Measurements from ENCODE around the gene CHD5.

Gene CHD5

GRCh38 chr1:6124746-6125365 is 55.3 kb downstream of the CHD5 start:
- Histone ChIP-seq H3K4ac (ENCODE audit: low read depth, low read length) (no peak overlapping the region), H3K23ac (ENCODE audit: low read length) (no peak overlapping the region), H3K9ac (ENCODE audit: low read length) (no peak overlapping the region), H3K79me1 (ENCODE audit: low read length) (no peaks in the 10 kb centered on the region), H3K9me3 (ENCODE audit: insufficient read depth, low read depth, low read length) (peaks cover 5% of the 10 kb centered on the region), H3K27me3 (ENCODE audit: insufficient read depth, low read length) (no peaks in the 10 kb centered on the region), H3K79me2 (ENCODE audit: control insufficient read depth, insufficient read depth, low read length, poor library complexity) (no peaks in the 10 kb centered on the region), H3K4me1 (ENCODE audit: control insufficient read depth in 1 of 2, insufficient read depth in 2 of 2, low read length in 2 of 2) (no peaks in the 10 kb centered on the region), H3K18ac (ENCODE audit: low read length) (no peak overlapping the region), H3K36me3 (ENCODE audit: control insufficient read depth in 1 of 2, insufficient read depth in 2 of 2, low read length in 2 of 2) (no peaks in the 10 kb centered on the region), H2BK120ac (ENCODE audit: insufficient read depth, low read length, poor library complexity) (no peak overlapping the region), H3K4me2 (ENCODE audit: low read length) (no peak overlapping the region), H2BK5ac (ENCODE audit: low read depth, low read length, poor library complexity) (no peak overlapping the region), H2AFZ (ENCODE audit: insufficient read depth, low read length, poor library complexity) (no peak overlapping the region), H3K27ac (ENCODE audit: low read depth, low read length) (no peak overlapping the region), H3K4me3 (ENCODE audit: low read depth, low read length) (no peak overlapping the region), H4K91ac (ENCODE audit: low read depth, low read length) (no peak overlapping the region), H3K14ac (ENCODE audit: low read length) (no peak overlapping the region), H4K8ac (ENCODE audit: low read depth, low read length) (no peak overlapping the region), H2BK12ac (ENCODE audit: low read length) (no peak overlapping the region), H2AK5ac (ENCODE audit: low read length) (no peak overlapping the region), H4K12ac (ENCODE audit: low read depth, low read length) (no peak overlapping the region)
- no CpG with 5 or more reads among the region's 21 CpGs for WGBS (ENCODE audit: extremely low coverage, insufficient coverage, insufficient read length)
- no peak for DNase-seq

DNA sequence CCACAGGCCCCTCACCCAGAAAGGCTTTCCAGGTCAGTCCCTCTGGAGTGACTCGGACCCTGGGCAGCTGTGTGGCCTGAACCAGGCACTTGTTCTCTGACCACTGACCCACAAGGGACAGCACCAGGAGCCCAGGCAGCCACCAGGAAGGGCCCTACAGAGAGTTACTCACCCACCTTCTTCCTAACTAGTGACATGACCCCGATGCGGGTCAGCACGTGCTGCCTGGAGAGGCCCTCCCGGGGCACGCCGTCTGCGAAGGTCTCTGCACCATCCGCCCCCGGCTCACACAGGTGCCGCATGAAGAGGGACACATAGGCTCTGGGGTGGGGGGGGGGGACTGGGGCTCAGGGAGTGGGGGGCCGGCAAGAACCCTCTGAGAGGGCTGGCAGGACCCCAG is 55.8 kb downstream of the CHD5 start:
- Histone ChIP-seq H3K27ac (ENCODE audit: low read depth, low read length) (no peak overlapping the region), H3K4me1 (ENCODE audit: control insufficient read depth in 1 of 2, insufficient read depth in 2 of 2, low read length in 2 of 2) (no peaks in the 10 kb centered on the region), H3K23ac (ENCODE audit: low read length) (no peak overlapping the region), H4K91ac (ENCODE audit: low read depth, low read length) (no peak overlapping the region), H4K8ac (ENCODE audit: low read depth, low read length) (no peak overlapping the region), H2BK12ac (ENCODE audit: low read length) (no peak overlapping the region), H3K4ac (ENCODE audit: low read depth, low read length) (no peak overlapping the region), H3K27me3 (ENCODE audit: insufficient read depth, low read length) (no peaks in the 10 kb centered on the region), H3K79me1 (ENCODE audit: low read length) (no peaks in the 10 kb centered on the region), H2BK5ac (ENCODE audit: low read depth, low read length, poor library complexity) (no peak overlapping the region), H3K18ac (ENCODE audit: low read length) (no peak overlapping the region), H3K79me2 (ENCODE audit: control insufficient read depth, insufficient read depth, low read length, poor library complexity) (no peaks in the 10 kb centered on the region), H3K9ac (ENCODE audit: low read length) (no peak overlapping the region), H2AFZ (ENCODE audit: insufficient read depth, low read length, poor library complexity) (no peak overlapping the region), H3K4me2 (ENCODE audit: low read length) (no peak overlapping the region), H3K4me3 (ENCODE audit: low read depth, low read length) (no peak overlapping the region), H2AK5ac (ENCODE audit: low read length) (no peak overlapping the region), H4K12ac (ENCODE audit: low read depth, low read length) (no peak overlapping the region), H3K9me3 (ENCODE audit: insufficient read depth, low read depth, low read length) (peaks cover 5% of the 10 kb centered on the region), H3K14ac (ENCODE audit: low read length) (no peak overlapping the region), H2BK120ac (ENCODE audit: insufficient read depth, low read length, poor library complexity) (no peak overlapping the region), H3K36me3 (ENCODE audit: control insufficient read depth in 1 of 2, insufficient read depth in 2 of 2, low read length in 2 of 2) (no peaks in the 10 kb centered on the region)
- no CpG with 5 or more reads among the region's 12 CpGs for WGBS (ENCODE audit: extremely low coverage, insufficient coverage, insufficient read length)
- no peak for DNase-seq

DNA sequence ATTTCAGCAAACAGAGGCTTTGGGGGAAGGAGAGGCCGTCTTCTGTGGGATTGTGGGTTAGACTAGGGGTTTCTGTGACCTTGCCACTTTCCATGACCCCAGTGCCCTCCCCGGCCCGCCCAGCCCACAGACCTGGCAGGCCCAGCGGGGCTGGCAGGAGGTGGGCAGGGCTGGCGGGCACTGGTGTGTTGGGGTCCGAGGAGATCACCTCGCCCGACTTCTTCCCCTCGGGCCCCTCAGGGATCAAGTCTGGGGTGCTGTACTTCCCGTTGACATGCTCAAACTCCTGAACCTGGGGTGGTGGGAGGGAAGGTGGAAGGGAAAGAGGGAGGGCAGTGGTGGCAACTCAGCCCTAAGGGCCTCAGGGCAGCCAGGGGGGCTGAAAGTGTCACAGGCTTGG is 56.3 kb downstream of the CHD5 start:
- H3K18ac ChIP-seq (ENCODE audit: low read length): no peak overlapping the region
- no peaks in the 10 kb centered on the region for H3K36me3 ChIP-seq (ENCODE audit: control insufficient read depth in 1 of 2, insufficient read depth in 2 of 2, low read length in 2 of 2)
- H3K27me3 ChIP-seq (ENCODE audit: insufficient read depth, low read length): no peaks in the 10 kb centered on the region
- H4K8ac ChIP-seq (ENCODE audit: low read depth, low read length): no peak overlapping the region
- no peak overlapping the region for H2BK120ac ChIP-seq (ENCODE audit: insufficient read depth, low read length, poor library complexity)
- H3K9ac ChIP-seq (ENCODE audit: low read length): no peak overlapping the region
- H3K4ac ChIP-seq (ENCODE audit: low read depth, low read length): no peak overlapping the region
- no peaks in the 10 kb centered on the region for H3K79me2 ChIP-seq (ENCODE audit: control insufficient read depth, insufficient read depth, low read length, poor library complexity)
- H3K79me1 ChIP-seq (ENCODE audit: low read length): no peaks in the 10 kb centered on the region
- H3K9me3 ChIP-seq (ENCODE audit: insufficient read depth, low read depth, low read length): peaks cover 5% of the 10 kb centered on the region
- no peak overlapping the region for H3K23ac ChIP-seq (ENCODE audit: low read length)
- H3K4me3 ChIP-seq (ENCODE audit: low read depth, low read length): no peak overlapping the region
- no peak overlapping the region for H3K4me2 ChIP-seq (ENCODE audit: low read length)
- no peak overlapping the region for H2AFZ ChIP-seq (ENCODE audit: insufficient read depth, low read length, poor library complexity)
- no CpG with 5 or more reads among the region's 10 CpGs for WGBS (ENCODE audit: extremely low coverage, insufficient coverage, insufficient read length)
- DNase-seq: no peak
- H4K12ac ChIP-seq (ENCODE audit: low read depth, low read length): no peak overlapping the region
- no peak overlapping the region for H2BK12ac ChIP-seq (ENCODE audit: low read length)
- H3K14ac ChIP-seq (ENCODE audit: low read length): no peak overlapping the region
- no peak overlapping the region for H2AK5ac ChIP-seq (ENCODE audit: low read length)
- no peak overlapping the region for H4K91ac ChIP-seq (ENCODE audit: low read depth, low read length)
- no peaks in the 10 kb centered on the region for H3K4me1 ChIP-seq (ENCODE audit: control insufficient read depth in 1 of 2, insufficient read depth in 2 of 2, low read length in 2 of 2)
- H3K27ac ChIP-seq (ENCODE audit: low read depth, low read length): no peak overlapping the region
- no peak overlapping the region for H2BK5ac ChIP-seq (ENCODE audit: low read depth, low read length, poor library complexity)

- Histone ChIP-seq H2BK5ac (ENCODE audit: low read depth, low read length, poor library complexity) (no peak overlapping the region), H3K9me3 (ENCODE audit: insufficient read depth, low read depth, low read length) (peaks cover 5% of the 10 kb centered on the region), H3K4ac (ENCODE audit: low read depth, low read length) (no peak overlapping the region), H2AFZ (ENCODE audit: insufficient read depth, low read length, poor library complexity) (no peak overlapping the region), H3K23ac (ENCODE audit: low read length) (no peak overlapping the region), H2BK120ac (ENCODE audit: insufficient read depth, low read length, poor library complexity) (no peak overlapping the region), H4K12ac (ENCODE audit: low read depth, low read length) (no peak overlapping the region), H3K4me3 (ENCODE audit: low read depth, low read length) (no peak overlapping the region), H3K27me3 (ENCODE audit: insufficient read depth, low read length) (no peaks in the 10 kb centered on the region), H3K18ac (ENCODE audit: low read length) (no peak overlapping the region), H3K9ac (ENCODE audit: low read length) (no peak overlapping the region), H3K4me2 (ENCODE audit: low read length) (no peak overlapping the region), H3K4me1 (ENCODE audit: control insufficient read depth in 1 of 2, insufficient read depth in 2 of 2, low read length in 2 of 2) (no peaks in the 10 kb centered on the region), H4K91ac (ENCODE audit: low read depth, low read length) (no peak overlapping the region), H3K36me3 (ENCODE audit: control insufficient read depth in 1 of 2, insufficient read depth in 2 of 2, low read length in 2 of 2) (no peaks in the 10 kb centered on the region), H3K79me2 (ENCODE audit: control insufficient read depth, insufficient read depth, low read length, poor library complexity) (no peaks in the 10 kb centered on the region), H3K27ac (ENCODE audit: low read depth, low read length) (no peak overlapping the region), H3K14ac (ENCODE audit: low read length) (no peak overlapping the region), H2AK5ac (ENCODE audit: low read length) (no peak overlapping the region), H3K79me1 (ENCODE audit: low read length) (no peaks in the 10 kb centered on the region), H4K8ac (ENCODE audit: low read depth, low read length) (no peak overlapping the region), H2BK12ac (ENCODE audit: low read length) (no peak overlapping the region)
- no CpG with 5 or more reads among the region's 7 CpGs for WGBS (ENCODE audit: extremely low coverage, insufficient coverage, insufficient read length)
- DNase-seq: no peak
Measured at GRCh38 chr1:6123083-6123482, 57.0 kb downstream of the CHD5 start.

Measured in trophoblast cell (in vitro differentiated cells and primary cell).